ENCODE data around the gene SDHAF1.
"Not testable (repeated sequence)": the region's sequence is repeated elsewhere in the genome, so short reads cannot be mapped to it uniquely, and the experiment has no call there.

The SDHAF1 gene

DNA sequence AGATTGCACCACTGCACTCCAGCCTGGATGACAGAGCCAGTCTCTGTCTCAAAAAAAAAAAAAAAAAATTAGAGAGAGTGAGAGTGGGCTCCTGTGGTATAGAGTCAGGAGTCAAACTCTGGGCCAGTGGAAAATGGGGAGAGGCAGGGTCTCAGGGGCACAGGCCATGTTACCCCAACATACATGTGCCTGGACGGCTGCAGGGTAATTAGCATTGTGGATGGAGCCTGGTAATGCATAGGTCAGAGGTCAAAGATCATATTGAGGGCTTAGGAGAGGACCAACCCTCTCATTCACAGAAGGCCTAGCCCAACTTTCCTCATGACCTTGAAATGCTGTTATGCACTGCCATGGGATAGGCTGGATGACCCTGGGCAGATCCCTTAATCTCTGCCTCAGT is 30.6 kb downstream of the SDHAF1 start:
- DNase-seq: no peak

- no peak for DNase-seq
These were observed 31.3 kb downstream of the SDHAF1 start for GRCh38 chr19:36026091-36026876.

DNA sequence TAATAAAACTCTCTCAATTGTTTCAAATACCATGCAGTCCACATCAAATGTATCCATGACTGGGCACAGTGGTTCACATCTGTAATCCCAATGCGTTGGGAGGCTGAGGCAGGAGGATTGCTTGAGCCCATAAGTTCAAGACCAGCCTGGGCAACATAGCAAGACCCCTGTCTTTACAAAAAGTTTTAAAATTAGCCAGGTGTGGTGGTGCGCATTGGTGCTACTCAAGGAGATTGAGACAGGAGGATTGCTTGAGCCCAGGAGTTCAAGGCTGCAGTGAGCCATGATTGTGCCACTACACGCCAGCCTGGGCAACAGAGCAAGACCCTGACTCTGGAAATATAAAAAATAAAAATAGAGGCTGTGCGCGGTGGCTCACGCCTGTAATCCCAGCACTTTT is 32.7 kb downstream of the SDHAF1 start:
- DNase-seq: no peak

GRCh38 chr19:36028313-36029041 is 33.5 kb downstream of the SDHAF1 start:
- DNase-seq: no peak

- DNase-seq: no peak
These were observed 35.5 kb downstream of the SDHAF1 start for GRCh38 chr19:36030264-36031148.

DNA sequence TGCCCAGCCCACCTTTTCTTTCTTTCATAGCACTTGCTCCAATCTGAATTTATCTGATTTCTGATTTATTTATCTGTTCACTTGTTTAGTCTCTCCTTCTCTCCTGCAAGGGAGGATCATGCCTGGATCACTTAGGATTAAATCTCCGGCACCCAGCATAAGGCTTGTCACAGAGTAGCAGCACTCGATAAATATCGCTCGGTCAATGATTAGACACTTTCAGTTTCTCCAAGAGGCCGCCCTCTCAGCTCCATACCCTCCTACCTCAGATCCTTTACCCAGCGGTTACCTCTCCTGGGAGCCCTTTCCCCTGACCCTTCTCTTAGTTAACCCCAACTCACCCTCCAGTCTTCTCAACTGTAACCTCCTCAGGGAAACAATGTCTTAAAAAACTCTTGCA is 36.3 kb downstream of the SDHAF1 start:
- no peak for DNase-seq

DNA sequence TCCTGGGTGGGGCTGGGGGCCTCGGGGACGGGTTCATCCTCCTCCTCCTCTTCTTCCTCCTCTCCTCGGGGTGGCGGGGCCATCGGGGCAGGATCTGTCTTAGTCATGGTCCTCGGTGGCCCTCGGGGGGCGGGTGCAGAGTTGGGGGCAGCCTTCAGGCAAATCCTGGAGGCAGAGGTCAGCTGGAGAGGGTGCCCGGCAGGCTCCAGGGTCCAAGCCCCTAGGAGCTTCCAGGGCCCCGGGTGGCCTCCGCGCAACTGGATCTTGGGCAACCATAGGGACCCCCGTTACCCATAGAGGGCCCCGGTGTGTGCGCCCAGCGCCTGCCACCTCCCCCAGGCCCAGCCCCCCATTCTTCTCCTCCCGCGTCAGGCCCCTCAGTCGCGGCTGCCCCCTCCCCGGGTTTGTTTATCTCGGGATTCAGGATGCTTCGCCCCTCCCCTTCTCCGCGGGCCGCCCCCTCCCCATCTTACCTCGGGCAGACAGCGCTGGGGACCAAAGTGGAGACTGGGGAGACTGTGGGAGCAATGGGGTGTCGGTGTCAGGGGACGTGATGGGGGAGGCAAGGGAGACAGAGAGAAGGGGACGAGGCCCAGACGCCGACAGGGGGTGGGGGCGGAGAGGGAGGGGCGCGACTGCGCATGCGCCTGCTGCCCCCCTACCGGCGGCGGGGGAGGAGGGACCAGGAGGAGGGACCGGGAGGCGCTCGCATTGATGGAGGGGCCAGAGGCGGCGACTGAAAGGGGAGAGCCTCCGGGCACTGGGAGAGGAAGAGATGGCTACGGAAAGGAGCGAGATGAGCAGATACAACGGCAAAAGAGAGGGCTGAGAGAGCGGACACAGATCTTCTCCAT is 37.5 kb downstream of the SDHAF1 start, which contains the start of gene CLIP3:
Gene CLIP3 (minus strand): TSS at position 623 of the 854 bp plus-strand sequence. CDS start 516 bp downstream, at position 107.
- peak; percentile 35 for DNase-seq

DNA sequence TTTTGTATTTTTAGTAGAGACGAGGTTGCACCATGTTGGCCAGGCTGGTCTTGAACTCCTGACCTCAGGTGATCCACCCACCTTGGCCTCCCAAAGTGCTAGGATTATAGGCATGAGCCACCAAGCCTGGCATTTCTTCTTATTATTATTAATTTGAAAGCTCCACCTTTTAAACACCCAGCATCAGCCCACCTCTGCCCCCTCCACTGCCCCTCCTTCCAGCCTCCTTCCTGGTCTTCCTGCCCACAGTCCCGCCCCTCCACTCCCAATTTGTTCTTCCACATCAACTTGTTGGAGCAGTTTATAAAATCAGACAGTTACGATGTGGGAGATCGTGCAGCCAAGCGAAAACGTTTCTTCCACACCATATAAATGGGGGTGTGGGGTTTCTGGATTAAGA is 45.5 kb downstream of the SDHAF1 start:
- no peak for DNase-seq

DNA sequence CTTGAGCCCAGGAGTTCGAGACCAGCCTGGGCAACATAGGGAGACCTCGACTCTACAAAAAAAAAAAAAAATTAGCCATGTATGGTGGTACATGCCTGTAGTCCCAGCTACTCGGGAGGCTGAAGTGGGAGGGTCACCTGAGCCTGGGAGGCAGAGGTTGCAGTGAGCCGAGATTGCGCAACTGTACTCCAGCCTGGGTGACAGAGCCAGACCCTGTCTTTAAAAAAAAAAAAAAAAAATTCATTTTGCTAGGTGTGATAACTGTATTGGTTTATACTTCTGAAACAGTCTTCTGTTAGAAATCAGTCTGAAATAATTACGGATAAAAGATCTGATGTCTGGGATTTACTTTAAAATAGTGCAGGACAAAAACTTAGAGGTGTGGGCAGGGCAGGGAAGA is 46.1 kb downstream of the SDHAF1 start:
- DNase-seq: not testable (repeated sequence)

GRCh38 chr19:36041831-36042230 is 46.8 kb downstream of the SDHAF1 start:
- DNase-seq: no peak

GRCh38 chr19:36043952-36044351 is 49.0 kb downstream of the SDHAF1 start:
- no peak for DNase-seq

Data from DMS79 (cell line).